GM23248 (cell line): ENCODE data around the gene GOLGA6L2. TPM values are rescaled to one million over a fixed set of nuclear protein-coding genes. Genes with fewer than 3 reads are reported as not detected.

Experiments
- DNase-seq: peaks from one replicate; pipeline ENCODE4 v3.0.0-alpha.2; 2015
- H2AFZ ChIP-seq: fragments of 200-600 bp; sonication (generic); 2 replicates; pipeline ENCODE4 v1.6.1; 2016; ENCODE audit warnings: antibody characterized with exemption
- H3F3A ChIP-seq: fragments of 200-600 bp; sonication (generic); 2 replicates; pipeline ENCODE4 v1.6.1; 2016; ENCODE audit warnings: mild to moderate bottlenecking, antibody characterized with exemption, mixed run types; ENCODE audit not compliant: insufficient read depth
- H3K27ac ChIP-seq: fragments of 200-600 bp; sonication (generic); 2 replicates; pipeline ENCODE4 v1.5.1; 2016; ENCODE audit warnings: mild to moderate bottlenecking
- H3K27me3 ChIP-seq: fragments of 200-600 bp; sonication (generic); replicated peaks from 2 replicates; pipeline ENCODE4 v1.6.1; 2016; ENCODE audit warnings: mild to moderate bottlenecking; ENCODE audit not compliant: insufficient read depth
- H3K36me3 ChIP-seq: fragments of 200-600 bp; sonication (generic); 2 replicates; pipeline ENCODE4 v1.6.1; 2016; ENCODE audit warnings: low read depth, mild to moderate bottlenecking
- H3K4me1 ChIP-seq: fragments of 200-600 bp; sonication (generic); 2 replicates; pipeline ENCODE4 v1.6.1; 2016; ENCODE audit warnings: mild to moderate bottlenecking; ENCODE audit not compliant: insufficient read depth
- H3K4me2 ChIP-seq: fragments of 200-600 bp; sonication (generic); one replicate; pipeline ENCODE4 v1.6.1; 2016; ENCODE audit warnings: mild to moderate bottlenecking; ENCODE audit not compliant: unreplicated experiment
- H3K4me3 ChIP-seq: fragments of 200-600 bp; sonication (generic); 2 replicates; pipeline ENCODE4 v1.5.1; 2016; ENCODE audit warnings: mild to moderate bottlenecking
- H3K79me2 ChIP-seq: fragments of 200-600 bp; sonication (generic); 2 replicates; pipeline ENCODE4 v1.6.1; 2016; ENCODE audit warnings: mild to moderate bottlenecking; ENCODE audit not compliant: insufficient read depth
- H3K9ac ChIP-seq: fragments of 200-600 bp; sonication (generic); 2 replicates; pipeline ENCODE4 v1.6.1; 2016; ENCODE audit warnings: mild to moderate bottlenecking
- H3K9me2 ChIP-seq: fragments of 200-600 bp; sonication (generic); 2 replicates; pipeline ENCODE4 v1.6.1; 2016; ENCODE audit warnings: mixed run types, mild to moderate bottlenecking, moderate library complexity; ENCODE audit not compliant: insufficient read depth
- H3K9me3 ChIP-seq: fragments of 200-600 bp; sonication (generic); one replicate; pipeline ENCODE4 v1.6.1; 2017; ENCODE audit warnings: low read depth
- H4K20me1 ChIP-seq: fragments of 200-600 bp; sonication (generic); 2 replicates; pipeline ENCODE4 v1.6.0; 2016; ENCODE audit not compliant: insufficient read depth
- EZH2 ChIP-seq: fragments of 200-600 bp; sonication (generic); IDR thresholded peaks from 2 replicates; pipeline ENCODE4 v1.6.1; 2018; ENCODE audit warnings: antibody characterized with exemption, mild to moderate bottlenecking; ENCODE audit not compliant: insufficient read depth, poor library complexity, severe bottlenecking
- EZH2phosphoT487 ChIP-seq: fragments of 200-600 bp; sonication (generic); IDR thresholded peaks from 2 replicates; pipeline ENCODE4 v1.6.1; 2018; ENCODE audit warnings: antibody characterized with exemption, moderate library complexity, mild to moderate bottlenecking, low read depth; ENCODE audit not compliant: insufficient read depth
- WGBS, 2 experiments: methylation state at CpG; one replicate each; pipeline ENCODE4 v1.1.6; 2015 to 2017; ENCODE audit warnings: low lambda C conversion rate in 2 of 2, low coverage in 1 of 2; ENCODE audit errors: missing lambda C conversion rate in 2 of 2; 5-methylcytosine and 5-hydroxymethylcytosine counted together
- in situ Hi-C: fragments of 300-500 bp; cut with MboI; formaldehyde crosslinking; loops from 2 replicates; pipeline ENCODE4 v1.15.0; 2020
- polyA plus RNA-seq: library from polyadenylated mRNA; unstranded; fragments of >200 nt; fragmentation: Nextera tagmentation; extraction: Ambion mirVana; gene quantifications from 2 replicates; pipeline ENCODE4 v1.2.1, GENCODE V29; 2016
- total RNA-seq: library from RNA; depleted of rRNA; stranded (reverse); fragments of >200 nt; shearing (Covaris generic); gene quantifications from 2 replicates; pipeline ENCODE4 v1.2.3, GENCODE V29; 2014

Gene GOLGA6L2
- total and polyA plus RNA-seq, 2 experiments from 2014 or later: not detected

DNA sequence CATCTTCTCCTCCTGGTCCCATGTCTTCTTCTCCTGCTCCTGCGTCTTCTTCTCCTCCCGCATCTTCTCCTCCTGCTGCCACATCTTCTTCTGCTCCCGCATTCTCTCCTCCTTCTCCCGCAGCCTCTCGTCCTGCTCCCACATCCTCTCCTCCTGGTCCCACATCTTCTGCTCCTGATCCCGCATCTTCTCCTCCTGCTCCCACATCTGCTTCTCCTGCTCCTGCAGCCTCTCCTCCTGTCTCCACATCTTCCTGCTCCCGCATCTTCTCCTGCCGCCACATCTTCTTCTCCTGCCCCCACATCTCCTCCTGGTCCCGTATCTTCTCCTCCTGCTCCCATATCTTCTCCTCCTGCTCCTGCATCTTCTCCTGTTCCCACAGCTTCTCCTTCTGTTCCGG, 6.4 kb downstream of the GOLGA6L2 start:
- in situ Hi-C loops: no loop called here
- Histone ChIP-seq H3K4me1 (no peaks in the 10 kb centered on the region), H2AFZ (no peak overlapping the region), H3K4me2 (no peak overlapping the region), H3K36me3 (no peaks in the 10 kb centered on the region), H3F3A (no peaks in the 10 kb centered on the region), H3K27ac (no peak overlapping the region), H3K9ac (no peak overlapping the region), H3K9me2 (no peaks in the 10 kb centered on the region), H3K27me3 (no peaks in the 10 kb centered on the region), H3K9me3 (no peaks in the 10 kb centered on the region), H3K79me2 (no peaks in the 10 kb centered on the region), H4K20me1 (no peaks in the 10 kb centered on the region), H3K4me3 (no peak overlapping the region)
- TF ChIP-seq EZH2phosphoT487: no peak
- TF ChIP-seq EZH2: no peak
- DNase-seq: no peak
- WGBS, 2 experiments: 71 to 74% methylated on average over 7 to 10 of the region's 10 CpGs

GRCh38 chr15:23439513-23439912, 7.5 kb downstream of the GOLGA6L2 start:
- Histone ChIP-seq H3K4me3 (no peak overlapping the region), H3K27me3 (no peaks in the 10 kb centered on the region), H3K4me1 (no peaks in the 10 kb centered on the region), H3K4me2 (no peak overlapping the region), H4K20me1 (no peaks in the 10 kb centered on the region), H2AFZ (no peak overlapping the region), H3K9me2 (no peaks in the 10 kb centered on the region), H3K27ac (no peak overlapping the region), H3K36me3 (no peaks in the 10 kb centered on the region), H3F3A (no peaks in the 10 kb centered on the region), H3K9ac (no peak overlapping the region), H3K9me3 (no peaks in the 10 kb centered on the region), H3K79me2 (no peaks in the 10 kb centered on the region)
- 28 to 33% methylated on average over 6 to 7 of the region's 7 CpGs for WGBS, 2 experiments
- no peak for DNase-seq
- in situ Hi-C loops: no loop called here
- TF ChIP-seq EZH2 (no peak), EZH2phosphoT487 (no peak)

GRCh38 chr15:23438816-23439466, 8.1 kb downstream of the GOLGA6L2 start:
- no peaks in the 10 kb centered on the region for H4K20me1 ChIP-seq
- 48 to 53% methylated on average over 8 to 9 of the region's 9 CpGs for WGBS, 2 experiments
- in situ Hi-C loops: no loop called here

GRCh38 chr15:23437673-23438072, 9.4 kb downstream of the GOLGA6L2 start:
- Histone ChIP-seq H3K9me2 (no peaks in the 10 kb centered on the region), H3K27ac (no peak overlapping the region), H3K4me1 (no peaks in the 10 kb centered on the region), H3K27me3 (no peaks in the 10 kb centered on the region), H3K9ac (no peak overlapping the region), H2AFZ (no peak overlapping the region), H4K20me1 (no peaks in the 10 kb centered on the region), H3K9me3 (no peaks in the 10 kb centered on the region), H3K79me2 (no peaks in the 10 kb centered on the region), H3F3A (no peaks in the 10 kb centered on the region), H3K4me2 (no peak overlapping the region), H3K4me3 (no peak overlapping the region), H3K36me3 (no peaks in the 10 kb centered on the region)
- no peak for TF ChIP-seq EZH2phosphoT487
- TF ChIP-seq EZH2: no peak
- DNase-seq: no peak
- in situ Hi-C loops: no loop called here
- WGBS, 2 experiments: 77 to 92% methylated on average over 2 of the region's 2 CpGs

More at GRCh38 chr15:23438816-23439466, 8.1 kb downstream of the GOLGA6L2 start:
- Histone ChIP-seq H3K4me1 (no peaks in the 10 kb centered on the region), H3K79me2 (no peaks in the 10 kb centered on the region), H3K4me3 (no peak overlapping the region), H3K4me2 (no peak overlapping the region), H3F3A (no peaks in the 10 kb centered on the region), H3K9me2 (no peaks in the 10 kb centered on the region), H3K27me3 (no peaks in the 10 kb centered on the region), H2AFZ (no peak overlapping the region), H3K9ac (no peak overlapping the region), H3K36me3 (no peaks in the 10 kb centered on the region), H3K27ac (no peak overlapping the region), H3K9me3 (no peaks in the 10 kb centered on the region)
- TF ChIP-seq EZH2 (no peak), EZH2phosphoT487 (no peak)
- no peak for DNase-seq
